GM12892 (cell line): Measurements from ENCODE around the gene ACY1.

ENCODE experiments used
- DNase-seq: peaks from one replicate; pipeline ENCODE4 v3.0.0; 2011; ENCODE audit not compliant: insufficient read length
- FAIRE-seq: peaks from 2 replicates; lab custom pipeline; 2011; peaks lifted over from hg19 to GRCh38; lab: Jason Lieb, UNC
- POLR2A ChIP-seq: IDR thresholded peaks from 2 replicates; pipeline ENCODE4 v1.6.1; 2011; ENCODE audit warnings: low read depth, low read length, control low read depth
- POLR2AphosphoS5 ChIP-seq: IDR thresholded peaks from 2 replicates; pipeline ENCODE4 v1.6.1; 2011; ENCODE audit warnings: low read depth, low read length, control low read depth
- TAF1 ChIP-seq: IDR thresholded peaks from 2 replicates; pipeline ENCODE4 v1.6.1; 2011; ENCODE audit warnings: low read depth, mild to moderate bottlenecking, control low read depth, low read length, borderline replicate concordance

ACY1 gene

GRCh38 chr3:51950899-51951298 lies 32.4 kb upstream of the ACY1 start:
- TF ChIP-seq POLR2AphosphoS5 (no peak), TAF1 (no peak), POLR2A (no peak)
- no peak for DNase-seq
- no peak for FAIRE-seq

- no peak for FAIRE-seq
- DNase-seq: no peak
- TF ChIP-seq TAF1 (no peak), POLR2A (no peak)
Observed at GRCh38 chr3:51953445-51953844, 29.9 kb upstream of the ACY1 start.

- FAIRE-seq: no peak
- TF ChIP-seq POLR2A: no peak
- TF ChIP-seq TAF1: no peak
- TF ChIP-seq POLR2AphosphoS5: no peak
- no peak for DNase-seq
Observed at GRCh38 chr3:51954105-51954504, 29.2 kb upstream of the ACY1 start.

GRCh38 chr3:51954713-51955112 lies 28.6 kb upstream of the ACY1 start:
- FAIRE-seq: no peak

GRCh38 chr3:51955175-51955892 lies 28.0 kb upstream of the ACY1 start, which contains the start of gene GPR62:
GPR62 (plus strand) TSS chr3:51955381; CDS start chr3:51955653, 272 bp downstream.
- DNase-seq: no peak
- FAIRE-seq: no peak
- TF ChIP-seq TAF1: no peak
- TF ChIP-seq POLR2AphosphoS5: no peak
- TF ChIP-seq POLR2A: no peak

More at GRCh38 chr3:51954713-51955112, 28.6 kb upstream of the ACY1 start:
- no peak for DNase-seq
- TF ChIP-seq POLR2A: no peak
- no peak for TF ChIP-seq POLR2AphosphoS5
- no peak for TF ChIP-seq TAF1

- TF ChIP-seq POLR2A (no peak), POLR2AphosphoS5 (no peak), TAF1 (no peak)
- no peak for DNase-seq
- no peak for FAIRE-seq
Observed at GRCh38 chr3:51955893-51956770, 27.2 kb upstream of the ACY1 start.

- DNase-seq (no peak), FAIRE-seq (no peak)
- TF ChIP-seq POLR2A: no peak
- TF ChIP-seq TAF1: no peak
- no peak for TF ChIP-seq POLR2AphosphoS5
Observed at GRCh38 chr3:51957520-51958205, 25.7 kb upstream of the ACY1 start.

- no peak for FAIRE-seq
- DNase-seq: no peak
- TF ChIP-seq POLR2A (no peak), POLR2AphosphoS5 (no peak), TAF1 (no peak)
Observed at GRCh38 chr3:51958603-51959521, 24.5 kb upstream of the ACY1 start.

GRCh38 chr3:51959651-51960050 lies 23.7 kb upstream of the ACY1 start:
- FAIRE-seq: no peak
- DNase-seq: no peak

GRCh38 chr3:51960386-51960785 lies 22.9 kb upstream of the ACY1 start:
- TF ChIP-seq POLR2AphosphoS5: no peak
- no peak for TF ChIP-seq TAF1
- no peak for TF ChIP-seq POLR2A
- FAIRE-seq (no peak), DNase-seq (no peak)

More at GRCh38 chr3:51959651-51960050, 23.7 kb upstream of the ACY1 start:
- TF ChIP-seq TAF1 (no peak), POLR2A (no peak), POLR2AphosphoS5 (no peak)

- FAIRE-seq (no peak), DNase-seq (no peak)
- TF ChIP-seq POLR2A: no peak
- no peak for TF ChIP-seq TAF1
- no peak for TF ChIP-seq POLR2AphosphoS5
Observed at GRCh38 chr3:51961011-51961410, 22.3 kb upstream of the ACY1 start.
